Stimulated activated CD8-positive, alpha-beta memory T cell treated with anti-CD3 and anti-CD28 coated beads, Interleukin-7, amount 100 ng/mL, for 1 hour (primary cell): ENCODE measurements around the gene SAP30L.

ENCODE experiments used
- DNase-seq, 2 donors: peaks; one replicate each; pipeline ENCODE4 v3.0.0-alpha.2; 2020; ENCODE audit warnings: low read depth in 2 of 2

SAP30L gene

GRCh38 chr5:154479944-154480750 is 34.4 kb downstream of the SAP30L start:
- no peak for DNase-seq

GRCh38 chr5:154480847-154481246 is 35.0 kb downstream of the SAP30L start:
- DNase-seq = no peak

GRCh38 chr5:154481584-154482381 is 36.0 kb downstream of the SAP30L start:
- DNase-seq = no peak

GRCh38 chr5:154482528-154483449 is 37.0 kb downstream of the SAP30L start:
- no peak for DNase-seq

- no peak for DNase-seq
Measured at GRCh38 chr5:154483654-154484392, 38.0 kb downstream of the SAP30L start.

GRCh38 chr5:154484393-154485095 is 38.7 kb downstream of the SAP30L start:
- DNase-seq = no peak

GRCh38 chr5:154485096-154485491 is 39.3 kb downstream of the SAP30L start:
- no peak for DNase-seq

GRCh38 chr5:154485850-154486426 is 40.1 kb downstream of the SAP30L start:
- no peak for DNase-seq

GRCh38 chr5:154486427-154486866 is 40.6 kb downstream of the SAP30L start:
- no peak for DNase-seq

- DNase-seq = no peak
Measured at GRCh38 chr5:154487541-154487940, 41.7 kb downstream of the SAP30L start.

GRCh38 chr5:154491941-154492340 is 46.1 kb downstream of the SAP30L start:
- no peak for DNase-seq

GRCh38 chr5:154493274-154493673 is 47.5 kb downstream of the SAP30L start:
- DNase-seq = no peak

GRCh38 chr5:154494036-154494435 is 48.2 kb downstream of the SAP30L start:
- DNase-seq = no peak

- DNase-seq = no peak
Measured at GRCh38 chr5:154498591-154498990, 52.8 kb downstream of the SAP30L start.

- no peak for DNase-seq
Measured at GRCh38 chr5:154498994-154499393, 53.2 kb downstream of the SAP30L start.

GRCh38 chr5:154501566-154501965 is 55.8 kb downstream of the SAP30L start:
- no peak for DNase-seq

- no peak for DNase-seq
Measured at GRCh38 chr5:154502180-154502579, 56.4 kb downstream of the SAP30L start.

GRCh38 chr5:154503698-154504039 is 57.9 kb downstream of the SAP30L start:
- no peak for DNase-seq

GRCh38 chr5:154505567-154505966 is 59.8 kb downstream of the SAP30L start:
- DNase-seq = no peak

GRCh38 chr5:154506049-154506715 is 60.4 kb downstream of the SAP30L start:
- DNase-seq = no peak
